ENCODE data around the gene HMCN2.

Gene HMCN2

GRCh38 chr9:130371196-130371966, 105.8 kb downstream of the HMCN2 start:
- Histone ChIP-seq H3K4me1 (0 out of 2 replicates have a peak, but pooled peaks cover 5% of the 10 kb centered on the region), H3K9me3 (no peaks in the 10 kb centered on the region), H3K27me3 (no peaks in the 10 kb centered on the region), H3K36me3 (no peaks in the 10 kb centered on the region), H3K4me3 (ENCODE audit: low read depth, low read length) (no peak overlapping the region)
- TF ChIP-seq CTCF (IDR thresholded peaks at IDR 0.05; ENCODE audit: low read depth, low read length), result no peak
- DNase-seq, result no peak

- no peak for DNase-seq
- Histone ChIP-seq H3K9me3 (no peaks in the 10 kb centered on the region), H3K4me3 (ENCODE audit: low read depth, low read length) (no peak overlapping the region), H3K27me3 (no peaks in the 10 kb centered on the region), H3K4me1 (0 out of 2 replicates have a peak, but pooled peaks cover 5% of the 10 kb centered on the region), H3K36me3 (no peaks in the 10 kb centered on the region)
- TF ChIP-seq CTCF (IDR thresholded peaks at IDR 0.05; ENCODE audit: low read depth, low read length), result no peak
Observed at GRCh38 chr9:130372057-130372456, 106.5 kb downstream of the HMCN2 start.

GRCh38 chr9:130373679-130374325, 108.2 kb downstream of the HMCN2 start:
- Histone ChIP-seq H3K9me3 (no peaks in the 10 kb centered on the region), H3K27me3 (no peaks in the 10 kb centered on the region), H3K4me1 (0 out of 2 replicates have a peak, but pooled peaks cover under 1% of the 10 kb centered on the region), H3K4me3 (ENCODE audit: low read depth, low read length) (no peak overlapping the region), H3K36me3 (no peaks in the 10 kb centered on the region)
- TF ChIP-seq CTCF (IDR thresholded peaks at IDR 0.05; ENCODE audit: low read depth, low read length), result no peak
- DNase-seq, result no peak

- H3K4me1 ChIP-seq, result no peaks in the 10 kb centered on the region
- H3K9me3 ChIP-seq, result no peaks in the 10 kb centered on the region
- H3K36me3 ChIP-seq, result no peaks in the 10 kb centered on the region
- H3K4me3 ChIP-seq (ENCODE audit: low read depth, low read length), result no peak overlapping the region
- DNase-seq, result no peak
- no peak for TF ChIP-seq CTCF (IDR thresholded peaks at IDR 0.05; ENCODE audit: low read depth, low read length)
- no peaks in the 10 kb centered on the region for H3K27me3 ChIP-seq
Observed at GRCh38 chr9:130377612-130378011, 112.1 kb downstream of the HMCN2 start.

GRCh38 chr9:130378875-130379648, 113.5 kb downstream of the HMCN2 start:
- H3K4me1 ChIP-seq, result no peaks in the 10 kb centered on the region
- TF ChIP-seq CTCF (IDR thresholded peaks at IDR 0.05; ENCODE audit: low read depth, low read length), result no peak
- H3K27me3 ChIP-seq, result no peaks in the 10 kb centered on the region
- H3K36me3 ChIP-seq, result no peaks in the 10 kb centered on the region
- DNase-seq, result no peak
- no peak overlapping the region for H3K4me3 ChIP-seq (ENCODE audit: low read depth, low read length)
- H3K9me3 ChIP-seq, result no peaks in the 10 kb centered on the region

Data from BE2C (cell line).